ENCODE data around the gene CPD. TPM values are rescaled to one million over a fixed set of nuclear protein-coding genes. Genes with fewer than 3 reads are reported as not detected.
A peak's percentile ranks its signal among the peaks of the same experiment; 100 is the strongest.
"Not testable (repeated sequence)": the region's sequence is repeated elsewhere in the genome, so short reads cannot be mapped to it uniquely, and the experiment has no call there.

The CPD gene
- total RNA-seq, 1 donor from 2014 or later = 124 TPM

- H3K4me3 ChIP-seq (ENCODE audit: low read depth, low read length) = no peak overlapping the region
- DNase-seq (ENCODE audit: low read depth) = no peak
- no peak for TF ChIP-seq CTCF (conservative IDR thresholded peaks at IDR 0.05; ENCODE audit: low read depth, low read length)
Measured at GRCh38 chr17:30427611-30428010, 48.9 kb downstream of the CPD start.

GRCh38 chr17:30429155-30429554 lies 50.4 kb downstream of the CPD start:
- no peak for TF ChIP-seq CTCF (conservative IDR thresholded peaks at IDR 0.05; ENCODE audit: low read depth, low read length)
- DNase-seq (ENCODE audit: low read depth) = no peak

GRCh38 chr17:30433514-30433913 lies 54.8 kb downstream of the CPD start:
- no peak overlapping the region for H3K4me3 ChIP-seq (ENCODE audit: low read depth, low read length)
- peak; percentile 51 for DNase-seq (ENCODE audit: low read depth)
- TF ChIP-seq CTCF (conservative IDR thresholded peaks at IDR 0.05; ENCODE audit: low read depth, low read length) = no peak

More at GRCh38 chr17:30429155-30429554, 50.4 kb downstream of the CPD start:
- H3K4me3 ChIP-seq (ENCODE audit: low read depth, low read length) = no peak overlapping the region

GRCh38 chr17:30436729-30437128 lies 58.0 kb downstream of the CPD start:
- DNase-seq (ENCODE audit: low read depth) = no peak
- H3K4me3 ChIP-seq (ENCODE audit: low read depth, low read length) = no peak overlapping the region
- no peak for TF ChIP-seq CTCF (conservative IDR thresholded peaks at IDR 0.05; ENCODE audit: low read depth, low read length)

GRCh38 chr17:30443721-30444120 lies 65.0 kb downstream of the CPD start:
- H3K4me3 ChIP-seq (ENCODE audit: low read depth, low read length) = no peak overlapping the region
- no peak for TF ChIP-seq CTCF (conservative IDR thresholded peaks at IDR 0.05; ENCODE audit: low read depth, low read length)
- no peak for DNase-seq (ENCODE audit: low read depth)

- H3K4me3 ChIP-seq (ENCODE audit: low read depth, low read length); DNase-seq (ENCODE audit: low read depth): not testable (repeated sequence)
Measured at GRCh38 chr17:30446640-30447039, 67.9 kb downstream of the CPD start.

- no peak for DNase-seq (ENCODE audit: low read depth)
- no peak for TF ChIP-seq CTCF (conservative IDR thresholded peaks at IDR 0.05; ENCODE audit: low read depth, low read length)
- no peak overlapping the region for H3K4me3 ChIP-seq (ENCODE audit: low read depth, low read length)
Measured at GRCh38 chr17:30449480-30449879, 70.8 kb downstream of the CPD start.

All from epithelial cell of proximal tubule (primary cell).